ENCODE results near the gene GMEB1.

GMEB1 gene

DNA sequence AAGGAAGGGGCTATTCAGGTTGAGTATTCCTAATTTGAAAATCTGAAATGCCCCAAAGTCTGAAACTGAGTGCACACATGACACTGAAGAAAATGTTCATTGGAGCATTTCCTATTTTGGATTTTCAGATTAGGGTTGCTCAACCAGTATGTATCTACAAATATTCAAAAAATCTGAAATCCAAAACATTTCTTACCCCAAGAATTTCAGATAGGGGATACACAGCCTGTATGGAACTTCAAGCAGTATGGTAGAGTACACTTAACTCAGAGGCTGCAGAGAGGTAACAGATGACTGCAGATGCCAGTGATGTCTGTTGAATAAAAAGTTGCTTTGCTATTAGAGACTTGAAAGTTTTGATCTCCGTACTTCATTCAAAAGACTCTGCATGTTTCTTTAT is 87.1 kb downstream of the GMEB1 start:
- DNase-seq: no peak

GRCh38 chr1:28756846-28757245 is 88.3 kb downstream of the GMEB1 start:
- DNase-seq: no peak

DNA sequence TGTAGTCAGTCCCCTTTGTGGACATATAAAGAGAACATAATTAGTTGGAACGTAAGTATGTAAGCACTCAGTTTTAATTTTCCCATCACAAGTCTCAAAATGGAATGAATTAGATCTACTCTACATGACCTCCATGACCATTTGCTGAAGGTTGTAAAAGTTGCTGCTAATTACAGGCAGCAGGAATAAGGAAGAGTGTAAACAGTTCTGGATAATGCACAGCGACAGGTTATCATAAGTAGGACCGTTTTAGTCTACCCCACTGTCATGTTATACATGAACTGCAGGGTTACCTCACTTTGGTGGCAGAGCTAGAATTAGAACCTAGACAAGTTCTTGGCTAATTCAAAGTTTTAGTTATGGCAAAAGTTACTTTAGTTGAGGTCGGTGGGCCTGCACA is 89.8 kb downstream of the GMEB1 start:
- DNase-seq: no peak

- DNase-seq: no peak
Observed at GRCh38 chr1:28759257-28759656, 90.7 kb downstream of the GMEB1 start.

GRCh38 chr1:28761189-28761588 is 92.6 kb downstream of the GMEB1 start:
- DNase-seq: no peak

DNA sequence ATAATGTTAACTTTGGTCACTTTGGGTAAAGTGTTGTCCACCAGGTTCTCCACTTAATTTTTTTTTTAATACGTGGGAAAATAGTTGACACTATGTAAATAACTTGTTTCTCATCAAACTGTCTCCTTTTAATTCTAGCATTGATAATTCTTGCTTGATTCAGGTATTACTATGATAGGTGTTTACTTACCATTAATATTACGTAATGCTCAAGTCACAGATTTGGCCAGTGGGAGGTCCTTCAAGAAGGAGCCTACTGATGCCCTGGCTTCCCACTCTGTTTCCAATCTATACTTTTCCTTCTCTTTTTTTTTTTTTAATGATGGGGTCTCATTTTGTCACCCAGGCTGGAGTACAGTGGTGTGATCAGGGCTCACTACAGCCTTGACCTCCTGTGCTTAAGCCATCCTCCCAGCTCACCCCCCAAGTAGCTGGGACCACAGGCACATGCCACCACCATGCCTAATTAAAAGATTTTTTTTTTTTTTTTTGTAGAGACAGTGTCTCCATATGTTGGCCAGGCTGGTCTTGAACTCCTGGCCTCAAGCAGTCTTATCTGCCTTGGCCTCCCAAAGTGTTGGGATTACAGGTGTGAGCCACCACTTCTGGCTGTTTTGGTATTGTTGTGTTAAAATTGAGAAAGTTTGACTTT is 98.1 kb downstream of the GMEB1 start:
- no peak for DNase-seq
